CD8-positive, alpha-beta memory T cell (primary cell): ENCODE results near the gene EXOC4. TPM values are rescaled to one million over a fixed set of nuclear protein-coding genes. Genes with fewer than 3 reads are reported as not detected.

Experiments used
- CTCF ChIA-PET: fragments of 350-600 bp; sonication (Branson Sonifier 250); formaldehyde crosslinking; loops from one replicate; lab custom pipeline; 2021; ENCODE audit warnings: antibody characterized with exemption; lab: Charles Lee
- POLR2A ChIA-PET: fragments of 350-600 bp; sonication (Branson Sonifier 250); formaldehyde crosslinking; loops from one replicate; lab custom pipeline; 2021; ENCODE audit warnings: antibody characterized with exemption; lab: Charles Lee
- DNase-seq, 5 donors: peaks; one replicate each; pipeline versions ENCODE4 v3.0.0 to v3.0.0-alpha.2; 2020 to 2022; ENCODE audit warnings: mixed read lengths in 1 of 5
- H3K27ac ChIP-seq: one replicate; pipeline ENCODE4 v1.7.0; 2013; ENCODE audit warnings: low read depth, mild to moderate bottlenecking, low read length, moderate library complexity
- H3K27me3 ChIP-seq: 2 replicates; pipeline ENCODE4 v1.7.0; 2013; ENCODE audit warnings: low read length, mild to moderate bottlenecking; ENCODE audit not compliant: insufficient read depth, poor library complexity, severe bottlenecking
- H3K36me3 ChIP-seq: 2 replicates; pipeline ENCODE4 v1.7.0; 2013; ENCODE audit warnings: mild to moderate bottlenecking, low read length, moderate library complexity; ENCODE audit not compliant: insufficient read depth
- H3K4me1 ChIP-seq: 2 replicates; pipeline ENCODE4 v1.7.0; 2013; ENCODE audit warnings: mild to moderate bottlenecking, low read length, moderate library complexity; ENCODE audit not compliant: insufficient read depth
- H3K4me3 ChIP-seq: 2 replicates; pipeline ENCODE4 v1.7.0; 2013; ENCODE audit warnings: mild to moderate bottlenecking, low read length
- H3K9me3 ChIP-seq: 2 replicates; pipeline ENCODE4 v1.7.0; 2013; ENCODE audit warnings: mild to moderate bottlenecking, low read length
- H3K27ac Mint-ChIP-seq, 8 donors: one replicate each; pipeline ENCODE4 v1.8.0; 2020 to 2021; ENCODE audit warnings: mixed read lengths in 8 of 8, mild to moderate bottlenecking in 6 of 8, inconsistent platforms in 3 of 8, moderate library complexity in 3 of 8
- H3K27me3 Mint-ChIP-seq, 2 donors: one replicate each; pipeline ENCODE4 v1.8.0; 2020 to 2021; ENCODE audit warnings: mixed read lengths in 2 of 2, mild to moderate bottlenecking in 1 of 2, moderate library complexity in 1 of 2
- H3K36me3 Mint-ChIP-seq, 3 donors: one replicate each; pipeline ENCODE4 v1.8.0; 2020 to 2021; ENCODE audit warnings: mixed read lengths in 3 of 3, inconsistent platforms in 1 of 3, mild to moderate bottlenecking in 1 of 3
- H3K4me1 Mint-ChIP-seq, 3 donors: one replicate each; pipeline ENCODE4 v1.8.0; 2020 to 2021; ENCODE audit warnings: mixed read lengths in 3 of 3, inconsistent platforms in 1 of 3, mild to moderate bottlenecking in 1 of 3
- H3K4me3 Mint-ChIP-seq, 7 donors: one replicate each; pipeline ENCODE4 v1.8.0; 2020 to 2021; ENCODE audit warnings: mixed read lengths in 7 of 7, mild to moderate bottlenecking in 6 of 7, moderate library complexity in 4 of 7, inconsistent platforms in 2 of 7
- H3K9me3 Mint-ChIP-seq, 5 donors: one replicate each; pipeline ENCODE4 v1.8.0; 2020 to 2022; ENCODE audit warnings: mixed read lengths in 5 of 5, mild to moderate bottlenecking in 3 of 5, moderate library complexity in 2 of 5, inconsistent platforms in 1 of 5
- polyA plus RNA-seq: library from polyadenylated mRNA; unstranded; fragments of 300-500 nt; fragmentation: Illumina TruSeq; gene quantifications from one replicate; pipeline ENCODE4 v1.2.3, GENCODE V29; 2021
- total RNA-seq, 2 experiments: library from RNA; stranded (reverse); gene quantifications; one replicate each; pipeline ENCODE4 v1.2.3, GENCODE V29; 2021

Gene EXOC4
- total and polyA plus RNA-seq, 3 experiments from 2014 or later, result 34.5 to 53.2 (median 50.3) TPM

DNA sequence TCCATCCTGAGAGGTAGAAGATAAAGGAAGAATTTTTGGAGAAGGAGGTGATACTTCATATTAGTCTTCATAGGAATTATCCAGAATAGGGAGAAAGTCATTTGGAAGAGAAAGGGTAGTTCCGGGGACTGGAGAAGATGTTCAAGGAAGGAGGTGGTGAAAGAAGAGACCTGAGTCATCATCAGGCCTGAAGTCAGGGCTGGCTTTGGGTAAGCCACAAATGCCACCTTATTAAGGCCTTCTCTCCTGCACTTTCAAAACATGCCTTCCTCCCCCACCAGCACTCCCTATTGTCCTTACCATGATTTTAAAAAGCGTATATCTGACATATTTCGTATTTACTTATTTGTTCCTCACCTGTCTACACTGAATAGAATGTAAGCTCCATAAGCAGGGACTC lies 762.1 kb downstream of the EXOC4 start:
- ChIA-PET POLR2A (no interaction called here), CTCF (no interaction called here)
- Histone ChIP-seq H3K27me3 (no peaks in the 10 kb centered on the region), H3K4me3 (no peak overlapping the region), H3K36me3 (no peaks in the 10 kb centered on the region), H3K9me3 (no peaks in the 10 kb centered on the region), H3K27ac (no peak overlapping the region), H3K4me1 (no peaks in the 10 kb centered on the region)
- Mint-ChIP-seq H3K27ac (no peak overlapping the region), H3K4me1 (no peaks in the 10 kb centered on the region), H3K9me3 (no peaks in the 10 kb centered on the region), H3K27me3 (no peaks in the 10 kb centered on the region), H3K4me3 (no peak overlapping the region), H3K36me3 (peaks cover 10 to 20% (median 13%) of the 10 kb centered on the region in 3 donors)
- no peak for DNase-seq

DNA sequence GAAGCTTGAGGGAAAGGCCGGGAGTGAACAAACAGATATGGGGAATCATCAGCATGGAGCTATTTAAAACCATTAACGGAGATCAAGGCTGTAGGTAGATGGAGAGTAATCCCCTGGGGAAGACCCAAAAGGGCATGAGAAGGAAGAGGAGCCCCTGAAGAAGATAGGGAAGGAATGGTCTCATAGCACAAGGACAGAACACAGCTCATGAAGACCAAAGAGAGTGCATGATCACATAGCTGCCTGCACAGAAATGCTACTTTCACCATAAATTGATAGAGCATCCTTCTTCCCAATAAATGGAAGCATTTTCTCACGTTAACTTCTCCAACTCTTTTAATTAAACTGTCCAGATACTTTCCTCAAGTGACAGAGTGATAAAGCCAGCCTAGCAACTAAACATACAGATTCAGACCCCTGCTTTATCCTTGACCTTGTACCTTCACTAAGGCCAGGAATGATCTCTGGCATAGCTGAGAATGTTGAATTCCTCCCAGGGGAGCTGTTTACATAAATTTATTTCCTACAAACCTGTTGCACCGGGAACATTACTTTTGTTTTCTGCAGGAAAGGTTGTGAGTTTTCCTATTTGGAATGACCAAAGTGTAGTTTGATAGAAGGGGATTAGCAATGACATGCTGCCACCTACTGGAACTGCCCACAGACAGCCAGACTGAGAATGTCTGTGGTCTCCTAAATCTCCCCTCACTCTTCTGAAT lies 763.5 kb downstream of the EXOC4 start:
- peak overlapping the region in 1 of 8 donors; percentile 78 for H3K27ac Mint-ChIP-seq
- no peaks in the 10 kb centered on the region for H3K9me3 Mint-ChIP-seq
- no peak for DNase-seq
- H3K27me3 Mint-ChIP-seq, result no peaks in the 10 kb centered on the region
- ChIA-PET POLR2A (no interaction called here), CTCF (no interaction called here)
- no peaks in the 10 kb centered on the region for H3K4me1 ChIP-seq
- H3K36me3 ChIP-seq, result no peaks in the 10 kb centered on the region
- H3K4me3 Mint-ChIP-seq, result no peak overlapping the region
- no peaks in the 10 kb centered on the region for H3K27me3 ChIP-seq
- no peaks in the 10 kb centered on the region for H3K9me3 ChIP-seq
- no peak overlapping the region for H3K4me3 ChIP-seq
- H3K4me1 Mint-ChIP-seq, result no peaks in the 10 kb centered on the region
- peaks cover under 1 to 9% (median 7%) of the 10 kb centered on the region in 3 donors for H3K36me3 Mint-ChIP-seq
- H3K27ac ChIP-seq, result no peak overlapping the region

DNA sequence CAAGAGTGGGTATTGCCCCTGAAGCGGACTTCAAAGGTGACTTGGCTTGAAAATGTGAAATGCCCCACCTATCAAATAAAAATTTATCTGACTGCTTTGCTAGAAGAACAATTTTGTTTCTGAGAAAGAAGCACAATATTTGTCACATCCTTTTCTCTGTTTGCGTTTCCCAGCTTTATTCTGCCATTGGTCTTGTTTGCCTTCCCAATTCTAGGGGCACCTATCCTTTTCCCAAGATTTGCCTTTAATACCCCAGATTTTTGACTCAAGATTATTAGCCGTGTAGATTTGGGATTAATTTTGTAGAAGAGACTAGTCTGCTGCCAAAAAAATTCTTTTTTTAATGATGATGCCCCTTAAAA lies 764.0 kb downstream of the EXOC4 start:
- Mint-ChIP-seq H3K4me3 (no peak overlapping the region), H3K27ac (no peak overlapping the region), H3K27me3 (no peaks in the 10 kb centered on the region), H3K9me3 (no peaks in the 10 kb centered on the region), H3K4me1 (no peaks in the 10 kb centered on the region), H3K36me3 (peaks cover 0 to 7% (median 3%) of the 10 kb centered on the region in 3 donors)
- H3K9me3 ChIP-seq, result no peaks in the 10 kb centered on the region
- POLR2A ChIA-PET, result no interaction called here
- no peak overlapping the region for H3K27ac ChIP-seq
- H3K36me3 ChIP-seq, result no peaks in the 10 kb centered on the region
- no peaks in the 10 kb centered on the region for H3K27me3 ChIP-seq
- no peak overlapping the region for H3K4me3 ChIP-seq
- CTCF ChIA-PET, result no interaction called here
- H3K4me1 ChIP-seq, result no peaks in the 10 kb centered on the region
- no peak for DNase-seq

- peaks cover 0 to 5% (median 0%) of the 10 kb centered on the region in 3 donors for H3K36me3 Mint-ChIP-seq
These were observed 765.4 kb downstream of the EXOC4 start for GRCh38 chr7:134018306-134018705.

DNA sequence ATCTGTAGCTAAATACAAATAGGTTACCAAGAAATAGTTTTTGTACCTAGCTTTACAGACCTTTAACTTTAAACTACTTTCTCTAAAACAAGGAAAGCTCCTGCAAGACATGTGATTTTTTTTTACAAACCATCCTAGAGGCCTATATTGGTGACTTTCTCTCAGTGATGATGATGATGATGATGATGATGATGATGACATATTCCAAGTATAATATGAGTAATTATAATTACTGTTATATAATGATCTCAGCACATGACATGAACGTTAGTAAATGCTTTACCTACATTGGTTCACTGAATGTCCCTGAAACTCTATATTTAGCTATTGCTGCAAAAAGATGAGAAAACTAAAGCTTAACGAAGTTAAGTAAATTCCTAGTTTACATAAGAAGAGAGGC lies 766.4 kb downstream of the EXOC4 start:
- Mint-ChIP-seq H3K27me3 (no peaks in the 10 kb centered on the region), H3K4me1 (no peaks in the 10 kb centered on the region), H3K27ac (no peak overlapping the region), H3K4me3 (no peak overlapping the region), H3K9me3 (no peaks in the 10 kb centered on the region), H3K36me3 (peaks cover 0 to 8% (median 5%) of the 10 kb centered on the region in 3 donors)
- H3K4me3 ChIP-seq, result no peak overlapping the region
- no peak overlapping the region for H3K27ac ChIP-seq
- H3K27me3 ChIP-seq, result no peaks in the 10 kb centered on the region
- H3K4me1 ChIP-seq, result no peaks in the 10 kb centered on the region
- H3K36me3 ChIP-seq, result no peaks in the 10 kb centered on the region
- POLR2A ChIA-PET, result no interaction called here
- H3K9me3 ChIP-seq, result no peaks in the 10 kb centered on the region
- DNase-seq, result no peak
- CTCF ChIA-PET, result no interaction called here

More at GRCh38 chr7:134018306-134018705, 765.4 kb downstream of the EXOC4 start:
- no peak overlapping the region for H3K27ac ChIP-seq
- no peaks in the 10 kb centered on the region for H3K27me3 Mint-ChIP-seq
- H3K4me3 ChIP-seq, result no peak overlapping the region
- H3K9me3 ChIP-seq, result no peaks in the 10 kb centered on the region
- H3K27me3 ChIP-seq, result no peaks in the 10 kb centered on the region
- CTCF ChIA-PET, result no interaction called here
- H3K36me3 ChIP-seq, result no peaks in the 10 kb centered on the region
- DNase-seq, result no peak
- H3K4me1 ChIP-seq, result no peaks in the 10 kb centered on the region
- no peak overlapping the region for H3K4me3 Mint-ChIP-seq
- H3K9me3 Mint-ChIP-seq, result no peaks in the 10 kb centered on the region
- no peaks in the 10 kb centered on the region for H3K4me1 Mint-ChIP-seq
- POLR2A ChIA-PET, result no interaction called here
- H3K27ac Mint-ChIP-seq, result peak overlapping the region in 1 of 8 donors; percentile 16

GRCh38 chr7:134021836-134022235 lies 769.0 kb downstream of the EXOC4 start:
- Histone ChIP-seq H3K4me3 (no peak overlapping the region), H3K9me3 (no peaks in the 10 kb centered on the region), H3K27ac (no peak overlapping the region), H3K36me3 (no peaks in the 10 kb centered on the region), H3K27me3 (no peaks in the 10 kb centered on the region), H3K4me1 (no peaks in the 10 kb centered on the region)
- no peaks in the 10 kb centered on the region for H3K9me3 Mint-ChIP-seq
- H3K27ac Mint-ChIP-seq, result no peak overlapping the region
- H3K36me3 Mint-ChIP-seq, result peaks cover under 1 to 10% (median 9%) of the 10 kb centered on the region in 3 donors
- CTCF ChIA-PET, result no interaction called here
- POLR2A ChIA-PET, result no interaction called here
- H3K4me3 Mint-ChIP-seq, result no peak overlapping the region
- DNase-seq, result no peak
- H3K4me1 Mint-ChIP-seq, result no peaks in the 10 kb centered on the region
- H3K27me3 Mint-ChIP-seq, result no peaks in the 10 kb centered on the region

DNA sequence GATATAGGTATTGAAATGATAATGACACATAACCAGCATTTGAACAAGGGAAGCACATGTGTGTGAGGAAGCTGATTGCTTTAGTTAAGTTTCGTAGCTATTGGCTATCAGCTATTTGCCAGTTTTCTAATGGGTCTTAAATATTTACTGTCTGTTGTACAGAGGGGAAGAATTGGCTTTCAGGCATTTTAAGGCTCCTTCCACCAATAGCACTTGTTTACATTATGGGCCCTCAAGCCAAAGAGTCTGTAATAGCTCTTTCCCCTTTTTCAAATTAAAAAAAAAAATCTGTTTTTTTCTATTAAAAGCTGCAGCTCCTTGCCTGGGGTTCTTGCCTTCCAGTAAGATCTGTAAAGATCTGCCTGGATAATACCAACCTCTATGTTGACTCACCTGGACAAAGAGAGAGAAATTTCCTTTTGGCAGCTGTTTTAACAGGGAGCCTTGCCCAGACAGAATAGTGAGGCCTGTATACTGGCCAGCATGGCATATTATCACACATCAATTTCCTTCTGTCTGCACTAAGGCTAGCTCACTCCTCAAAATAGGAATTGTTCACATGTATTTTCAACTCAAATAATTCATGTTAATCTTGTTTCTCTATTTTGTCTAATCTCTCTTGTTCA lies 769.5 kb downstream of the EXOC4 start:
- H3K9me3 ChIP-seq, result no peaks in the 10 kb centered on the region
- no peaks in the 10 kb centered on the region for H3K27me3 ChIP-seq
- no peak overlapping the region for H3K4me3 Mint-ChIP-seq
- no peaks in the 10 kb centered on the region for H3K36me3 ChIP-seq
- H3K36me3 Mint-ChIP-seq, result peaks cover 1 to 10% (median 9%) of the 10 kb centered on the region in 3 donors
- CTCF ChIA-PET, result no interaction called here
- H3K4me3 ChIP-seq, result no peak overlapping the region
- DNase-seq, result no peak
- H3K4me1 Mint-ChIP-seq, result no peaks in the 10 kb centered on the region
- no peaks in the 10 kb centered on the region for H3K9me3 Mint-ChIP-seq
- H3K27ac ChIP-seq, result no peak overlapping the region
- no peaks in the 10 kb centered on the region for H3K27me3 Mint-ChIP-seq
- H3K27ac Mint-ChIP-seq, result no peak overlapping the region
- H3K4me1 ChIP-seq, result no peaks in the 10 kb centered on the region
- POLR2A ChIA-PET, result no interaction called here

DNA sequence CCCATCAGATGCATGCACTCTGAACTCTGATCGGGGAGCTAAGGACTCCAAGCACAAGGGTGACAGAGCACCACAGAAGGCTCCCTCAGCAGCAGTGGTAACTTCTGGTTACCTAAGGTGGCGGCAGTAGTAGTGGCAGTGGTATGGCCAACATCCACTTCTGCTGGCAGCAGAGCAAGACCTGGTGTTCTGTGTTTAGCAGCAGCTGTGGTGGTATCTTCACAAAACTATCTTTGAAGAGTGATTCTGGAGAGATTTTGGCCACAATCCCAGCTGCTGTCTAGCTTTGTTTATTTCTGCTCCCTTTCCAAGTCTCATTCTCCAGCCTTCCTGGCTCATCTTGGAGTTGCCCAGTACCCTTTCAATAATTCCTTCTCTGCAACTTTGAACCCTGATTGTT lies 771.9 kb downstream of the EXOC4 start:
- no peaks in the 10 kb centered on the region for H3K9me3 ChIP-seq
- no peaks in the 10 kb centered on the region for H3K36me3 ChIP-seq
- H3K27me3 ChIP-seq, result no peaks in the 10 kb centered on the region
- H3K4me3 Mint-ChIP-seq, result no peak overlapping the region
- CTCF ChIA-PET, result no interaction called here
- no peak overlapping the region for H3K4me3 ChIP-seq
- no peak for DNase-seq
- POLR2A ChIA-PET, result no interaction called here
- H3K27ac ChIP-seq, result no peak overlapping the region
- H3K9me3 Mint-ChIP-seq, result no peaks in the 10 kb centered on the region
- no peaks in the 10 kb centered on the region for H3K4me1 ChIP-seq
- no peak overlapping the region for H3K27ac Mint-ChIP-seq
- H3K4me1 Mint-ChIP-seq, result no peaks in the 10 kb centered on the region
- H3K36me3 Mint-ChIP-seq, result peaks cover 4 to 16% (median 10%) of the 10 kb centered on the region in 3 donors
- no peaks in the 10 kb centered on the region for H3K27me3 Mint-ChIP-seq
